Smooth muscle cell (in vitro differentiated cells): ENCODE data around the gene FBXO24. TPM values are rescaled to one million over a fixed set of nuclear protein-coding genes. Genes with fewer than 3 reads are reported as not detected.
"Not testable (repeated sequence)": the region's sequence is repeated elsewhere in the genome, so short reads cannot be mapped to it uniquely, and the experiment has no call there.

Experiments used
- DNase-seq: peaks from one replicate; lab custom pipeline; 2025; ENCODE audit not compliant: unreplicated experiment; lab: John Stamatoyannopoulos, UW
- H2AFZ ChIP-seq: fragments of 200-600 bp; sonication (generic); 2 replicates; pipeline ENCODE4 v1.6.0; 2016; ENCODE audit warnings: antibody characterized with exemption, low read depth, mild to moderate bottlenecking
- H3F3A ChIP-seq: fragments of 200-600 bp; sonication (generic); 2 replicates; pipeline ENCODE4 v1.6.0; 2017; ENCODE audit warnings: antibody characterized with exemption, low read depth
- H3K27ac ChIP-seq: fragments of 200-600 bp; sonication (generic); 2 replicates; pipeline ENCODE4 v1.5.1; 2016; ENCODE audit warnings: low read depth, mild to moderate bottlenecking
- H3K27me3 ChIP-seq: fragments of 200-600 bp; sonication (generic); 2 replicates; pipeline ENCODE4 v1.6.1; 2016; ENCODE audit warnings: low read depth, mild to moderate bottlenecking
- H3K36me3 ChIP-seq: fragments of 200-600 bp; sonication (generic); 2 replicates; pipeline ENCODE4 v1.5.1; 2016; ENCODE audit warnings: low read depth
- H3K4me1 ChIP-seq: fragments of 200-600 bp; sonication (generic); 2 replicates; pipeline ENCODE4 v1.5.1; 2016; ENCODE audit warnings: low read depth
- H3K4me2 ChIP-seq: fragments of 200-600 bp; sonication (generic); 2 replicates; pipeline ENCODE4 v1.6.0; 2016; ENCODE audit warnings: mild to moderate bottlenecking
- H3K4me3 ChIP-seq: fragments of 200-600 bp; sonication (generic); 2 replicates; pipeline ENCODE4 v1.5.1; 2016; ENCODE audit warnings: mild to moderate bottlenecking
- H3K79me2 ChIP-seq: fragments of 200-600 bp; sonication (generic); 2 replicates; pipeline ENCODE4 v1.6.0; 2016; ENCODE audit warnings: low read depth, mild to moderate bottlenecking
- H3K9ac ChIP-seq: fragments of 200-600 bp; sonication (generic); 2 replicates; pipeline ENCODE4 v1.6.0; 2016; ENCODE audit warnings: low read depth
- H3K9me3 ChIP-seq: fragments of 200-600 bp; sonication (generic); replicated peaks from 2 replicates; pipeline ENCODE4 v1.5.1; 2016; ENCODE audit warnings: low read depth
- H4K20me1 ChIP-seq: fragments of 200-600 bp; sonication (generic); 2 replicates; pipeline ENCODE4 v1.6.0; 2016; ENCODE audit warnings: low read depth
- WGBS: methylation state at CpG from one replicate; pipeline ENCODE4 v1.1.7; 2016; ENCODE audit warnings: low lambda C conversion rate; 5-methylcytosine and 5-hydroxymethylcytosine counted together
- polyA plus RNA-seq: library from polyadenylated mRNA; unstranded; fragments of >200 nt; fragmentation: Nextera tagmentation; extraction: Ambion mirVana; gene quantifications from 2 replicates; pipeline ENCODE4 v1.2.1, GENCODE V29; 2016
- total RNA-seq: library from RNA; depleted of rRNA; stranded (reverse); fragments of >200 nt; gene quantifications from 2 replicates; pipeline ENCODE4 v1.2.3, GENCODE V29; 2014
- TF ChIP-seq, protein P1 (sequence below): fragments of 200-600 bp; sonication (generic); IDR thresholded peaks from 2 replicates; pipeline ENCODE4 v1.5.1; 2017; ENCODE audit warnings: borderline replicate concordance, mild to moderate bottlenecking, antibody characterized with exemption; ENCODE audit not compliant: insufficient read depth, poor library complexity, severe bottlenecking

The FBXO24 gene
- total and polyA plus RNA-seq, 2 experiments from 2014 or later: 0.22 to 0.61 TPM

DNA sequence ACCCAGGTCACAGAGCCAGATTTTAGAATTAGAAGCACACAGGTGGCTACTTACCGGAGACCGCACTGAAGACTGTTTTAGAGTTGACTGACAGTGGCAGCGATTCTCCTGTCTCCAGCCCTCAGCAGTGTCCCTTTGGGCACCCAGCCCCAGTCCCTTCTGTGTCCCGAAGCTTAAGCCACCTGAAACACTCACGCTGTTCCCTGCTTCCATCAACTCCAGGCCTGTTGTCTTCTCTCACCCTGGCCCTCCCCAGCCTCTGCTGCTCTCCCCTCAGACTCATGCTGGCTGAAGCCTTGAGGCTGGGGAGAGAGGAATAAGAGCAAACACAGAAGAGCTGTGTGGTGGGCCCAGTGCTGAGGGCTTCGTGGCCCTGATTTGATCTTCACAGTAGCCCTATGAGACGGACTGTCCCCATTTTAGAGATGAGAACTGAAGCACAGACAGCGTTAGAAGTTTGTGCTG lies 23.0 kb upstream of the FBXO24 start:
- Histone ChIP-seq H3K36me3 (no peaks in the 10 kb centered on the region), H3K4me2 (no peak overlapping the region), H3K27ac (no peak overlapping the region), H3K9ac (no peak overlapping the region), H4K20me1 (no peaks in the 10 kb centered on the region), H3K9me3 (no peaks in the 10 kb centered on the region), H3K27me3 (no peaks in the 10 kb centered on the region), H3K79me2 (no peaks in the 10 kb centered on the region), H3K4me3 (no peak overlapping the region), H3K4me1 (no peaks in the 10 kb centered on the region), H2AFZ (no peak overlapping the region), H3F3A (no peaks in the 10 kb centered on the region)
- 94% methylated on average over 8 of the region's 8 CpGs for WGBS
- no peak for DNase-seq
- TF ChIP-seq, protein P1, sequence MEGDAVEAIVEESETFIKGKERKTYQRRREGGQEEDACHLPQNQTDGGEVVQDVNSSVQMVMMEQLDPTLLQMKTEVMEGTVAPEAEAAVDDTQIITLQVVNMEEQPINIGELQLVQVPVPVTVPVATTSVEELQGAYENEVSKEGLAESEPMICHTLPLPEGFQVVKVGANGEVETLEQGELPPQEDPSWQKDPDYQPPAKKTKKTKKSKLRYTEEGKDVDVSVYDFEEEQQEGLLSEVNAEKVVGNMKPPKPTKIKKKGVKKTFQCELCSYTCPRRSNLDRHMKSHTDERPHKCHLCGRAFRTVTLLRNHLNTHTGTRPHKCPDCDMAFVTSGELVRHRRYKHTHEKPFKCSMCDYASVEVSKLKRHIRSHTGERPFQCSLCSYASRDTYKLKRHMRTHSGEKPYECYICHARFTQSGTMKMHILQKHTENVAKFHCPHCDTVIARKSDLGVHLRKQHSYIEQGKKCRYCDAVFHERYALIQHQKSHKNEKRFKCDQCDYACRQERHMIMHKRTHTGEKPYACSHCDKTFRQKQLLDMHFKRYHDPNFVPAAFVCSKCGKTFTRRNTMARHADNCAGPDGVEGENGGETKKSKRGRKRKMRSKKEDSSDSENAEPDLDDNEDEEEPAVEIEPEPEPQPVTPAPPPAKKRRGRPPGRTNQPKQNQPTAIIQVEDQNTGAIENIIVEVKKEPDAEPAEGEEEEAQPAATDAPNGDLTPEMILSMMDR: no peak

DNA sequence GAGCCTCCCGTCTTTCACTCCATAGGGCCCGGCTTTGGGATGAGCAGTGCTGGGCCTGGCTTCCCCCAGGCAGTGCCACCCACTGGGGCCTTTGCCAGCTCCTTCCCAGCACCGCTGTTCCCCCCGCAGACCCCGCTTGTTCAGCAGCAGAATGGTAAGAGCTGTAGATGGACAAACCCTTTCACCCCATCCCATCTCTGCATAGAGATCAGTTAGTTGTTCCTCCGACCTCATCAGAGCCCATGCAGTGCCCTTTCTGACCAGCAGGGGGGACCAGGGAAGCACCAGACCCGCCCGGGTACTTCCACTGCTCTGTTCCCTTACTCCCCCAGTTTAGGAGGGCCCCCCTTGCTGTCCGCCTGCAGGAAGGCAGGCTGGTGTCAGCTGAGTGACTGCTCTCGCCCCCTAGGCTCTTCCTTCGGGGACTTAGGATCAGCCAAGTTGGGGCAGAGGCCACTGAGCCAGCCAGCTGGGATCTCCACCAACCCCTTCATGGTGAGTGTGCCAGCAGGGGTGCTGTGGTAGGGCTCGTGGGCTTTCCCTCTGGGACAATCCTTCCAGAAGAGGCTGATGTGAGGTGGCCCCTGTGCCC lies 22.2 kb upstream of the FBXO24 start:
- Histone ChIP-seq H3F3A (no peaks in the 10 kb centered on the region), H3K9ac (no peak overlapping the region), H3K4me1 (no peaks in the 10 kb centered on the region), H4K20me1 (no peaks in the 10 kb centered on the region), H3K27ac (no peak overlapping the region), H3K4me3 (no peak overlapping the region), H3K36me3 (no peaks in the 10 kb centered on the region), H2AFZ (no peak overlapping the region), H3K9me3 (no peaks in the 10 kb centered on the region), H3K79me2 (no peaks in the 10 kb centered on the region), H3K4me2 (no peak overlapping the region), H3K27me3 (no peaks in the 10 kb centered on the region)
- TF ChIP-seq, protein P1: peak; percentile 90
- WGBS: 39% methylated on average over 12 of the region's 12 CpGs
- DNase-seq: peak; percentile 52

DNA sequence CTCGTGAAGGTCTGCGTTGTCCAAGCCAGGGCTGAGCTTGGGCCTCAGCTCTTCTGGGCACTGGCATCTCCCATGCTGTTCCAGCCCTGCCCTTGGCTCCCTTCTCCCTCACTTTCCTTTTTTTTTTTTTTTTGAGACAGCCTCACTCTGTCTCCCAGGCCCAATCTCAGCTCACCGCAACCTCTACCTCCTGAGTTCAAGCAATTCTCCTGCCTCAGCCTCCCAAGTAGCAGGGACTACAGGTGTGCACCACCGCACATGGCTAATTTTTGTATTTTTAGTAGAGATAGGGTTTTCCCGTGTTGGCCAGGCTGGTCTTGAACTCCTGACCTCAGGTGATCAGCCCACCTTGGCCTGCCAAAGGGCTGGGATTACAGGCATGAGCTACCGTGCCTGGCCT lies 21.7 kb upstream of the FBXO24 start:
- not testable (repeated sequence) for H3K4me1 ChIP-seq, H3K9me3 ChIP-seq, H3K4me2 ChIP-seq, H3K79me2 ChIP-seq, H2AFZ ChIP-seq, H3K36me3 ChIP-seq, H3K27me3 ChIP-seq, H3K9ac ChIP-seq, H3F3A ChIP-seq, DNase-seq, H4K20me1 ChIP-seq, H3K27ac ChIP-seq, H3K4me3 ChIP-seq
- 96% methylated on average over 6 of the region's 6 CpGs for whole genome bisulfite sequencing

DNA sequence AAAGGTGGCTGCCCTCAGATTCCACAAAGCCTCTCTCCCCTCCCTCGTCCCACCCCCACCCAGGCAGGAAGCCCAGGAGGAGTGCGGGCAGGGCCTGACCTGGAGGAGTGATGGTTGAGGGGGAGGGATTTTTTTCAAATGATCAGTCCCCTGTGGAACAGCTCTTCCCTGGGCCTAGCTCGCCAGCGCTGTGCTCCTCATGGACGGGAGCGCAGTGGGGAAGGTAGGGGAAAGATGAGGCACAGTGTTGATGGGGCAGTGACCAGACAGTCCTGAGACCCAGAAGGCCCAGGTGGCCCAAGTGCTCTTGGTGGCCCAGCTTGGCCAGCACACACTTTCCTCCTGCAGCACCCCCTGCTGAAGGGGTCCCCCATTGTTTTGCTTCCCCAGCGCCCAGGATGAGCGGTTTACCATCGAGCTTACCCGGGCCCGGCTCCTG lies 21.0 kb upstream of the FBXO24 start:
- H3K9me3 ChIP-seq: no peaks in the 10 kb centered on the region
- H3K4me2 ChIP-seq: no peak overlapping the region
- H3F3A ChIP-seq: no peaks in the 10 kb centered on the region
- H3K79me2 ChIP-seq: no peaks in the 10 kb centered on the region
- no peaks in the 10 kb centered on the region for H4K20me1 ChIP-seq
- H2AFZ ChIP-seq: no peak overlapping the region
- H3K9ac ChIP-seq: no peak overlapping the region
- H3K4me1 ChIP-seq: peaks cover 8% of the 10 kb centered on the region
- no peak overlapping the region for H3K4me3 ChIP-seq
- TF ChIP-seq, protein P1: no peak
- H3K27ac ChIP-seq: no peak overlapping the region
- DNase-seq: no peak
- no peaks in the 10 kb centered on the region for H3K36me3 ChIP-seq
- no peaks in the 10 kb centered on the region for H3K27me3 ChIP-seq
- WGBS: 96% methylated on average over 11 of the region's 11 CpGs
